G401 (cell line): Measurements from ENCODE around the gene ZNF316. TPM values are rescaled to one million over a fixed set of nuclear protein-coding genes. Genes with fewer than 3 reads are reported as not detected.

Experiments
- DNase-seq: peaks from one replicate; pipeline ENCODE4 v3.0.0-alpha.2; 2015; ENCODE audit warnings: low spot score
- in situ Hi-C: cut with HindIII; loops from 2 replicates; pipeline ENCODE4 v1.10.0; 2016; ENCODE audit warnings: low sequenced_read_pairs, mixed read lengths
- total RNA-seq: library from RNA; depleted of rRNA; stranded (reverse); fragments of >200 nt; shearing (Covaris generic); gene quantifications from 2 replicates; pipeline ENCODE4 v1.2.3, GENCODE V29; 2014

ZNF316 gene
- total RNA-seq, 1 experiment from 2014 or later = 20.2 TPM

DNA sequence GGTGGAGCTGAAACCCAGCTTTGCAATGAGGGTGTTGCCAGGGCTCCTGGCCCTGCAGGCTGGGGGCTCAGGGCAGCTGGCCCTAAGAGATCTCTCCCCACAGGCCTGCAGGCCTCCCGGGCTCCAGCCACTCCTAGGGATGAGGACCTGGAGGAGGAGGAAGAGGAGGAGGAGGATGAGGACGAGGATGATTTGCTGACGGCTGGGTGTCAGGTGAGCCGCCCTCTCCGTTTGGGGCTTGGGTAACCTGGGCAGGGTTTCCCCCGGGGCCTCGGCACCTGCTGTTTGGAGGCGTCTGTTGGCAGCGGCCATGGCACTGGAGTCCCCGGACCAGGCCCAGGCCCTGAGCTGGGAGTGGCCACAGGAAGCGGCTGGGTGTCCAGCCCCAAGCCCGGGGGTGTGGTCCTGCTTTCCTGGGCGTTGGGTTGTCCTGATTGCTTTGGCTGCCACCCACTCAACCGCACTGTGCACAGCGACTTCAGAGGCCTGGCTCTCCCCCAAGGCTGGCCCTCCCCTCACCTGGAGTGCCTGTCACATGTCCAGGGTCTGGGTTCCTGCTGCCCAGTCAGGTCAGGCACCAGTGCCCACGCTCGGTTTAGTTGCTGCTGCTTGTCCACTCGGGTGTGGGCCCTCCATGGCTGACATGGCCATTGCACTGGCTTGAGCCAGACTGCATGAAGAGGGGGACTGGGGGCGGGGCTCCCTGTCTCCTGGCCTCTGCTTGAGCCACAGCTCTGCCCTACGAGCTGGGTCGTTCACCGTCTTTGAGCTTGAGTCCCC lies 5.9 kb downstream of the ZNF316 start:
- in situ Hi-C loops = no loop called here
- DNase-seq = peak; percentile 17

DNA sequence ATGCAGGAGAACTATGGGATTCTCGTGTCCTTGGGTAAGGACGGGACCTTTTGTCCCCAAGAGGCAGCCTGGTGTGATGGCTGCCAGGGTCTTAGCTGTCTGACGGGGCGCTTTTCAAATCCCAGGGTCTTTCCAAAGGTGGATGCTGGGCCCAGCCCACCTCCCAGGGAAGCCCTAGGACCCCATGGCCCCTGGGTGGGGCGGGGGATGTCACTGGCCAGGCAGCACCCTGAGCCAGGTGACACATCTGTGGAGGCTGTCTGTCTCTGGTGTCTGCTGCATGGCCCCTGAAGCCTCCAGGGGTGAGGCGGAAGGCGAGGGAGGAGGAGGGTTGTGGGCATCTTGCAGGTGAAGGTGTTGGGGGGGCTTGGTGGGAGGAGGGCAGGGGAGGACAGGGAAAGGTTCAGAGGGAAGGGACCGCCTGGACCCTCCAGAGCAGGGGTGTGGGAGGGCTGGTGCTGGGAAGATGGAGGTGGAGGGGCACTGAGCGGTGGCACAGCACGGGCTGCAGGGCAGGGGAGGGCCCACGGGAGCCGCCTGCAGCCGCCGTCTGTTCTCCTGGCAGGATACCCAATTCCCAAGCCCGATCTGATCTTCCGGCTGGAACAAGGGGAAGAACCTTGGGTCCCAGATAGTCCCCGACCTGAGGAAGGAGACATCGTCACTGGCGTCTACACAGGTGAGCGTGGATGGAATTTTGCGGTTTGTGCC lies 7.0 kb downstream of the ZNF316 start:
- in situ Hi-C loops = no loop called here
- DNase-seq = peak; percentile 56

DNA sequence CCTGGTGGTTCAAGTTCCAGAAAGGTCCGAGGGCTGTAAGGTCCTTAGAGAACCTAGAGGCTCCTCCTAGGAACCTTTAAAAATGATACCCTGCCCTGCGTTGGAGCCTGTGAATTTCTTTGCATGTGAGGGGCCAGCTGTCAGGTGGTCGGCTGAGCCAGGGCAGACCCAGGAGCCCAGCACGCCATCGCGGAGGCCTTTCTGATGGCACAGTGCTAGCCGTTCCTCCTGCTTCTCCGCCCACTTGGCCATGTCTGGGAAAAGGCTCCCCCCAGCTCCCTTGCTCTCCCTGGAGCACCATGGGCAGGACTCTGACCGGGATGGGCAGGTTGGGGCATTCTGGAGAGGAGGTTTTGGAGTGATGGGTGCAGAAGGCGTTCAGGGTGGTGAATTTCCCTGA lies 7.6 kb downstream of the ZNF316 start:
- in situ Hi-C loops = no loop called here
- no peak for DNase-seq

DNA sequence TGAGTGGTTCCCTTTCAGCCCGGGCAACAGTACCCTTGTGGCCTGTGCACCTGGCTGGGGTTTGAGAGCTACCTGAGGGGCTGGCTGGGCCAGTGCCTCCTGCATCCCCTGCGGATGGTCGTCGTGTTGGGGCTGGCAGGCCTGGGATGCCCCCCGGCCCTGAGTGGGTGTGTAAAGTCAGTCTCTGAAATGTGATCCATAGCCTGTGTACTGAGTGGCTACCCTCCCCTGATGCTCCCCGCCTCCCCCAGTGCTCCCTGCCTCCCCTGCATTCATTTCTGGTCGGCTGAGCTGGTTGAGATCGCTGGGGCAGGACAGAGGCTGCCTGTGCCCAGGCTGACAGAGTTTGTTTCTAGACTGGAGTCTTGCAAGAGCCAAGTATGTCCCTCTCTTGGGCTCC lies 9.3 kb downstream of the ZNF316 start:
- no peak for DNase-seq
- in situ Hi-C loops = no loop called here

DNA sequence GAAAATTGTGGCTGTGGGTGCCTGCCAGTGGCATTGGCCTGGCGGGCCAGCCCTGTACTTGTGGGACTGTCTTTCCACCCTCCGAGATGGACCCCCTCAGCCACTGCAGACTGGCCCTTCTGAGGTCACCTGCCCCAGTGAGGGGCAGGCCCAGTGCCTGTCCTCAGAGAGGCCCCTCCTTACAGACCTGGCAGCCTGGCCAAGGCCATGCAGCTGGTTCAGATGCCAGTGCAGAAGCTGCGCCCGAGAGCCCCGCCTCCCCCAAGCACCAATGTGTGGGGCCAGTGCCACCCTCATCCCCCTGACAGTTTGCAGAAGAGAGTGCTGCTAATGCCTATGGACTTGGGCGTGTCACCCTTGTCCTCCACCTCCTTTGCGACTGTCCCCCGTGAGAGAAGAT lies 10.0 kb downstream of the ZNF316 start:
- DNase-seq = no peak
- in situ Hi-C loops = no loop called here

DNA sequence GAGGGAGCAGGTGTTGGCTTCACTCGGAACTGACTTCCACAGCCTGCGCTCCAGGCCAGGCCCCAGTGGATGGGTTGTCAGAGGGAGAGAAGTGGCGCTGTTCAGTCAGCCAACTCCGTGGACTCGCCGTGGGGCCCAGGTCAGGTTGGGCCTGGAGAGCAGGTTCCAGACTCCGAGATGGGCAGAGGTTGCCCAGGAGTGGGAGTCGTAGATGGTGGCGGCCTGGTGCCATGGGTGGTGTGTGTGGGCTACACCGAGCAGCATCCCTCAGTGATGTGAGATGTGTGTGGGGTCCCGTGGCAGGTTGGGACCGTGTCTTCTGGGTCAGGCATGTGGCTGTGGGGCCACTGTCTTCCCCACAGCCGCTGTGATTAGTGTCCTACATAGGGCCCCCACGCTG lies 10.4 kb downstream of the ZNF316 start:
- in situ Hi-C loops = no loop called here
- DNase-seq = no peak

DNA sequence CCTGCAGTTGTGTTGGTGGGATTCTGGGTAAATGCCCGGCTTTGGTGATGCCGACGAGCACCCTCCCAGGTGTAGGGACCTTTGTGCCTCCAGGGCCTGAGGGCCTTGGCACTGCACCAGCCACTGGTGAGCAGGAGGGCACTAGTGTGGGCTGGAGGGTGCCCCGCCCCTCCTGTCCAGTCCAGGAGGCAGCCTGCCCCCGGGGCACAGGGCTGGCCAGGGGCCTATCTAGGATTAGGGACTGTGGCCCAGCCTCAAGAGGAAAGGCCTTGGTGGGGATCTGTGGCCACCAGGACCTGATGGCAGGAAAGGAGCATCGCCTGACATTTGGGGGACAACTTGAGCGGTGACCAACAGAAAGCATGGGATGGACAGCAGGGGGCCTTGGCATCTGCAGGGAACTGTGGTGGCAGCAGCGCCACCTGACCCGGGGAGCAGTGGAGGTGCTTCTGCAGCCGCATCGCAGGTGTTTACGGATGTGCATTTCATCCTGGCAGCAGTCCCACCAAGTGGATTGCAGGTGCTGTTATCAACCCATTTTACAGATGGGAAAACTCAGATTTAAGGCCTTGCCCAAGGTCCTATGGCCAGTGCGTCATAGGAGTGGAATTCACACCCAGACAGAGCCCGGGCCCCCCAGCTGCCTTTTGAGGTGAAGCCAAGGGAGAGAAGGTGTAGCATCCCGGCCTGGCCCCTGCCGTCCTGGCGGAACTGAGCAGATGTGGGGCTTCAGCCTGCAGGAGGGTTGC lies 11.1 kb downstream of the ZNF316 start:
- in situ Hi-C loops = no loop called here
- DNase-seq = no peak

DNA sequence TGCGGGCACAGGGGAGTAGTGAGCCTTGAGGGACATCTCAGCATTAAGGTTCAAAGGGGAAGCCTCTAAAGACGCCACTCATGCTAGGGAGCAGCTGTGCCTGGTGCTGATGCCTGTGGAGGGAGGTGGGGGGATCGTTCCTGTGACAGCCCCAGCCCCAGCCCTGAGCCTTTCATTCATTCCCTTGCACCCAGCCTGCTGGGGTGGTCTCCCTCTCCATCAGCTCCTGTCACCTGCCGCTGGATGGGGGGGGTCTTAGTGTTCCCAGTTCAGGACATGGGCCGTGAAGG lies 11.6 kb downstream of the ZNF316 start:
- no peak for DNase-seq
- in situ Hi-C loops = no loop called here

DNA sequence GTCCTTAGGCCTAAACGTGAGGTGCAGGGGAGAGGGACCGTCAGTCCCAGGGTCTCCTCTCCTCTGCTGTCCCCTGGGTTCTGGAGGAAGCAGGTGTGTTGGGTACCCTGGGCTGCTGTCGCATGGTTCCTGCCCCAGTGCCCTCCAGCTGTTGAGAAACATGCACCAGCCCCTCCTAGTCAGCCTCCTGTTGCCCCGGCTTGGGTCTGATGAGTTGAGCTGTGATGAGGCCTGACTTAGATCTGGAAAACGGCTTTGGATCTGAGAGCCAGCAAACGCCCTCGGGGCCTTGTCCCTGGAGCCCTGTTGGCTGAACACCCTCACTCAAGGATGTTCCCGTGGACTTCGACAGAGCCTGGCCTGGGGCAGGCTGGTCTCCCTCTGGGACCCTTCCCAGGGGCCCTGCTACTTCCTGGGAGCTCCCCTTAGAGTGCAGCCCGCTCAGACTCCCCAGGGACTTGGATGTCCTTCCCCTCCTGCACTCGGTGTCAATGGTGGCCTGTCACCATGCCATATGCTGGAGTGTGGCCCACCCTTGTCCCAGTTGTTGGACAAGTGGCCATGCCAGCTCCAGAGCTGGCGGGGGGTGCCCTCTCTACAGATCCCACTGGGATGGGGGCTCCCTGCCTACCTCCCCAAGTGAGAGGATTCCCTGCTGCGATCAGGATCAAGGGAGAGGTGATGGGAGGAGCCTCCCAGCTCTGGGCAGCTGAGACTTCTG lies 12.3 kb downstream of the ZNF316 start:
- DNase-seq = no peak
- in situ Hi-C loops = no loop called here

DNA sequence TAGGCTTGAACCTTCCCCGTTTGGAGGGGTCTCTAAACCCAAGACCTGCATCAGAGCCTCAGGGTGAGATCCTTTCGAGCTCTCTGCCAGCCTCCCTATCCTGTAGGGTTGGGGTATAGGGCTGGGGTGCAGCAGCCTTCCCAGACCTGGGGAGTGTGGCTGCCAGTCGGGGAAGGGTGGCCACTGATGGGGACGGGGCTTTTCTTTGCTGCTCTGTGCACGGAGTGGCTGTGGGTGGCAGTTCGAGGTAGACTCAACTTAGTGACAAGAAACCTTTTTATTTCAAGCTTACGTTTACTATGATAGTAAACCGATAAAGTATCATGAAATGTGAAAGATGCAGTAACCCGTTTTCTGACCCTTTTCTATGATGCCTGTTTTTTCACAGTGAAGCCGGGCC lies 13.0 kb downstream of the ZNF316 start:
- in situ Hi-C loops = no loop called here
- DNase-seq = no peak

DNA sequence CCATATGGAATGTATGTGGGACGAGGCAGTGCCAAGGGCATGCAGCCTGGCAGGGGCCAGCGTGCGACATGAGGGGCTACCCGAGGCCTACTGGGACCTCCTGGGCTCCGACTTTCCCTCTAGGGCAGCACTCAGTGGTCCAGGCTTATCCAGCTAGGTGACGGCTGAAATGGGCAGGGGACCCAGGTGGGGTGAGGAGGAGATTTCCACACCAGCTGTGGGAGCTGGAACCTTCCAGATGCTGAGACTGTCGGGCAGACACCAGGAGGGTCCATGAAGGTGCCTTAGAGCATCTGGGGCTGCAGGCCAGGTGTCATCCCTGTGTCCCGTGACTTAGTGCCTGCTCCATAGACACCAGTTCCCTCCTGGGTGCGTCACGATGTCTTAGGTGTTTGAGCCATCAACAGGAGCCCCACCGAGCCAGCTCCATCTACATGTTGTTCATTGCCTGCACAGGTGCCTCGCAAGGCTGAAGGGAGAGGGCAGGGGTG lies 13.4 kb downstream of the ZNF316 start:
- no peak for DNase-seq
- in situ Hi-C loops = no loop called here

DNA sequence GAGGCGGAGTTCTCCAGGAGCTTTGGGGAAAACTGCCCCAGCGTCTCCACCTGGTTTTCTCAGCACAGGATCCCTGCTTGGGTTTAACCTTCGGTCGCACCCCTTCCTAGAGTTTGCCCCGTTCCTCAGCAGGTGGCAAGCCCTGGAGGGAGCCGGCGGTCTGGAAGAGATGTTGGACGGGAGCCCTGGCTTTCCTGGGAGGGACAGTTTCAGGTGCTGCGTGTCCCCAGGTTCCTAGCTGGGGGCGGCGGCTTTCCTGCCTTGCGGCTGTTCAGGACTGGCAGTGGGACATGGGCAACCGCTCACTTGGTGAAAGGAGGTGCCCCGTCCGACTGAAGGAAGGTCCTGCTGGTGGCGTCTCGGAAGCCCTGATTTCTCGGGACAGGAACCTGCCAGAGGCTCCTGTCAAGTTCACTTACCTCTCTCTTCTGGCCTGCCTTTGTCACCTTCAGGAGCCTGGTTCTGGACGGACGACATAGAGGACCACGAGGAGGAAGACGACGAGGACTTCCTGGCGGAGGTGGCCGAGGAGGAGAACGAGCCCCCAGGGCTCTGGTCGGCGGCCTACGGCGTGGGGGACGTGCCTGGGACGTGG lies 14.8 kb downstream of the ZNF316 start:
- no peak for DNase-seq
- in situ Hi-C loops = no loop called here

DNA sequence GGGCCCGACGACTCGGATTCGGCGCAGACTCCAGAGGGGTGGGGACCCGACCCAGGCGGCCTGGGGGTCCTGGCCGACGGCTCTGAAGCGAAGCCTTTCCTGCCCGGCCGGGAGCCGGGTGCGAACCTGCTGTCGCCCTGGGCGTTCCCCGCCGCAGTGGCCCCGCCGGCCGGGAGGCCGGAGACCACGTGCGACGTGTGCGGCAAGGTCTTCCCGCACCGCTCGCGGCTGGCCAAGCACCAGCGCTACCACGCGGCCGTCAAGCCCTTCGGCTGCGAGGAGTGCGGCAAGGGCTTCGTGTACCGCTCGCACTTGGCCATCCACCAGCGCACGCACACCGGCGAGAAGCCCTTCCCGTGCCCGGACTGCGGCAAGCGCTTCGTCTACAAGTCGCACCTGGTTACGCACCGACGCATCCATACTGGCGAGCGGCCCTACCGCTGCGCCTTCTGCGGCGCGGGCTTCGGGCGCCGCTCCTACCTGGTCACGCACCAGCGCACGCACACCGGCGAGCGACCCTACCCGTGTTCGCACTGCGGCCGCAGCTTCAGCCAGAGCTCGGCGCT lies 15.4 kb downstream of the ZNF316 start:
- in situ Hi-C loops = no loop called here
- no peak for DNase-seq

DNA sequence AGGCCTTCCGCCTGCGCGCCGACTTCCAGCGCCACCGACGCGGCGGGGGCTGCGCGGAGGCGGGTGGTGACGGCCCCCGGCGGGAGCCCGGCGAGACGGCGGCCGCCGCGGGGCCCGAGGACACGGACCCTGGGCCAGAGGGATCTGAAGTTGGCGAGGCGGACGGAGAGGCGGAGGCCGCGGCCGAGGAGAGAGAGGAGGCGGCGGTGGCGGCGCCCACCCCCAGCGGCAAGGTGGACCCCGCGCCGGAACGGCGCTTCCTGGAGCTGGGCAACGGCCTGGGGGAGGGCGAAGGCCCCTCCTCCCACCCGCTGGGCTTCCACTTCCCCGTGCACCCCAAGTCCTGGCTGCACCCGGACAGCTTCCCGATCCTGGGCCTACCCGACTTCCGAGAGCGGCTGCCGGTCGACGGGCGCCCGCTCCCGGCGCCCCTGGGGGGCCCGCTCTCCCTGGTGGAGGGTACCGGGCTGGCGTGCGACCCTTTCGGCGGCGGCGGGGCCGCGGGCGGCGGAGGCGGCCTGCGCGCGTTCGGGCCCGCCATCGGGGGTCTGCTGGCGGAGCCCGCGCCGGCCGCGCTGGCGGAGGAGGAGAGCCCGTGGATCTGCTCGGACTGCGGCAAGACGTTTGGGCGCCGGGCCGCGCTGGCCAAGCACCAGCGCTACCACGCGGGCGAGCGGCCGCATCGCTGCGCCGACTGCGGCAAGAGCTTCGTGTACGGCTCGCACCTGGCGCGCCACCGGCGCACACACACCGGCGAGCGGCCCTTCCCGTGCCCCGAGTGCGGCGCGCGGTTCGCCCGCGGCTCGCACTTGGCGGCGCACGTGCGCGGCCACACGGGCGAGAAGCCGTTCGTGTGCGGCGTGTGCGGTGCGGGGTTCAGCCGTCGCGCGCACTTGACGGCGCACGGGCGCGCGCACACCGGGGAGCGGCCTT lies 16.2 kb downstream of the ZNF316 start:
- DNase-seq = no peak
- in situ Hi-C loops = no loop called here

DNA sequence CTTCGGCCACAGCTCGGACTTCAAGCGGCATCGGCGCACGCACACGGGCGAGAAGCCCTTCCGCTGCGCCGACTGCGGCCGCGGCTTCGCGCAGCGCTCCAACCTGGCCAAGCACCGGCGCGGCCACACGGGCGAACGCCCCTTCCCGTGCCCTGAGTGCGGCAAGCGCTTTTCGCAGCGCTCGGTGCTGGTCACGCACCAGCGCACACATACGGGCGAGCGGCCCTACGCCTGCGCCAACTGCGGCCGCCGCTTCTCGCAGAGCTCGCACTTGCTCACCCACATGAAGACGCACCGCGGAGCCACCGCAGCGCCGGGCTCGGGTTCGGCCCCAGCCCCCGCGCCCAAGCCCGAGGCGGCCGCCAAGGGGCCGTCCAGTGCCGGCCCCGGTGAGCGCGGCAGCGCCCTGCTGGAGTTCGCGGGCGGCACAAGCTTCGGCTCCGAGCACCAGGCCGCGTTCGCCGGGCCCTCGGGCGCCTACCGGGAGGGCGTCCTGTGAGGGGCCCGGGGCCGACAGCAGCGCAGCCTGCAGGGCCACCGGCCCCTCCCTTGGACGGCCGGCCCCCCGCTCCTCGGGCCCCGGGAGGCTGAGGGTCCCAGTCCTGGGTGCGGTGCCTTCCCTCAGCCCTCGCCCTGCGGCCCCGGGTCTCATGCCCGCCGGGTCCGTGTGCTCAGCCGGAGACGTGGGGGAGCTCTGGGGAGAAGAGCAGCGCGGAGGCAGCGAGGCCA lies 17.2 kb downstream of the ZNF316 start:
- DNase-seq = no peak
- in situ Hi-C loops = no loop called here

DNA sequence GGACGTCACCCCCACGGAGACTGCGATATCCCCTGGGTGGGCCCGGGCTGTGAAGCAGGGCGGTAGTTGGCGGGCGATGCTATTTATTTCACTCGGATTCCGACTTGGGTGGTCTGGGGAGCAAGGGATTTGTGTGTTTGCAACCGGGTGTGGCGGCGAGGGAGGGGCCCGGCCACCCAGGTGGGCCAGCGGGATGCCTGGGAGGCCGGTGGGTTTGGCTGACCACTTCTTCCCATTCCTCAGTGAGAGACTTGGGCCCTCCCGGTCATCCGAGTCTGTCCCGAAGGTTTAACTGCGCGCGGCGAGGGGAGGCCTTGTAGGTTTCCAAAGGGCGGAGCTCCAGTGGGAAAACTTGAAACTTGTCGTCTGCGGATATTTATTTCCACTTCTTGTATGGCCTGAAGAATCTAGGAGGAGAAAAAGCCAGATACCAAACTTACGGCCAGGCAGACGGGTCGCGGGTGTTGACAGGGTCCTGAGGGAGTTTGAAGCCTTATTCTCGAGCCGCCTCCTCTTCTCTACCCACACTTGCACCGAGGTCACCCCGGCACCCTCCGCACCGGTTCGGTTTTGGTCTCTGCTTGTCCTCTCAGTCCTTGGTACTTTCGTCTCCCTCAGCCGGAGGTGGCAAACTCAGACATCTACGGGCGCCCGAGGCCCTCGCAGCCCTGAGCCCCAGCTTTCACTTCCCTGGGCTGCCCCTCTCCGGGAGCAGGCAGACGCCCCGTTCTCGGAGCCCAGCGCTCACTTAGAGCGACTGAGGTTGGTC lies 17.9 kb downstream of the ZNF316 start:
- no peak for DNase-seq
- in situ Hi-C loops = no loop called here
